NCI-H146 treated with DMSO at 0.1 percent for 48 hours (cell line): Measurements from ENCODE around the gene CTNNA1.
A peak's percentile ranks its signal among the peaks of the same experiment; 100 is the strongest.
"Not testable (repeated sequence)": the region's sequence is repeated elsewhere in the genome, so short reads cannot be mapped to it uniquely, and the experiment has no call there.

Source experiments
- DNase-seq: peaks from one replicate; lab custom pipeline; 2025; ENCODE audit not compliant: unreplicated experiment; lab: John Stamatoyannopoulos, UW

The CTNNA1 gene, protein sequence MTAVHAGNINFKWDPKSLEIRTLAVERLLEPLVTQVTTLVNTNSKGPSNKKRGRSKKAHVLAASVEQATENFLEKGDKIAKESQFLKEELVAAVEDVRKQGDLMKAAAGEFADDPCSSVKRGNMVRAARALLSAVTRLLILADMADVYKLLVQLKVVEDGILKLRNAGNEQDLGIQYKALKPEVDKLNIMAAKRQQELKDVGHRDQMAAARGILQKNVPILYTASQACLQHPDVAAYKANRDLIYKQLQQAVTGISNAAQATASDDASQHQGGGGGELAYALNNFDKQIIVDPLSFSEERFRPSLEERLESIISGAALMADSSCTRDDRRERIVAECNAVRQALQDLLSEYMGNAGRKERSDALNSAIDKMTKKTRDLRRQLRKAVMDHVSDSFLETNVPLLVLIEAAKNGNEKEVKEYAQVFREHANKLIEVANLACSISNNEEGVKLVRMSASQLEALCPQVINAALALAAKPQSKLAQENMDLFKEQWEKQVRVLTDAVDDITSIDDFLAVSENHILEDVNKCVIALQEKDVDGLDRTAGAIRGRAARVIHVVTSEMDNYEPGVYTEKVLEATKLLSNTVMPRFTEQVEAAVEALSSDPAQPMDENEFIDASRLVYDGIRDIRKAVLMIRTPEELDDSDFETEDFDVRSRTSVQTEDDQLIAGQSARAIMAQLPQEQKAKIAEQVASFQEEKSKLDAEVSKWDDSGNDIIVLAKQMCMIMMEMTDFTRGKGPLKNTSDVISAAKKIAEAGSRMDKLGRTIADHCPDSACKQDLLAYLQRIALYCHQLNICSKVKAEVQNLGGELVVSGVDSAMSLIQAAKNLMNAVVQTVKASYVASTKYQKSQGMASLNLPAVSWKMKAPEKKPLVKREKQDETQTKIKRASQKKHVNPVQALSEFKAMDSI

DNA sequence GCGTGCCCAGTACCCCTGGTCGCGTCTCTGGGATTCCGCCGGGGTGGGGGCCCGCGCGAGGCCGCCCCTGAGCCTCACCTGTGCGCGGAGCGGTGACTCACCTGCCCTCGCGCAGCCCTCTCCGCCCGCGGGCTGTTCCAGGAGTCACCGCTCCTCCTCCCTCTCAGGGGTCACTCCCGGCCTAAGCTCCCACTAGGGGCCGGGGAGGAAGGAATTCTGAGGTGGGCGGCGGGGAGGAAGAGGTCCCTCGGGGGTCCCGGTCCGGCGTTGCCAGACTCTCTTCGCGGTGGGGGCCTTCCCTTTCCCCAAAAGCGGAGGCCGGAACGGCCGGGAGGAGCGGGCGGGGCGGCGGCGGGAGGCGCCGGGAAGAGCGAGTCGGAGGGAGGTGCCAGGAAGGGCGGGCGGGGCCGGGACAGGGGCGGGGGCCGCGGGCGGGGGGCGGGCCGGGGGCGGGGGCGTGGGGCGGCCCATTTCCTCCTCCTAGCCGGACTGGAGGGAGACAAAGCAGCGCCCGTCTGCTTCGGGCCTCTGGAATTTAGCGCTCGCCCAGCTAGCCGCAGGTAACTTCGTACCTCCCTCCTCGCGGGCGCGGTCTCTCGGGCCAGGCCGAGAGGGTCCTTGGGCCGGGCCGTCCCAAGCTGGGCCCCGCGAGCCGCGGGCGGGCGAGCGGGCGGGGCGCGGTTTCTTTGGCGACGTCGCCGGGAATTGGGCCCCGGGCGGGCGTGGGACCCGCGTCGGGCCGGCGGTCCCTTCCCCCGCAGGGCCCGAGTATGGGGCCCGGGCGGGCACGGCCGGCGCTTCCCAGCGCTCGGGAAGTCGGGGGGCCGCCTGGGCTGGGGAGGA lies at the start of gene CTNNA1:
TSS of gene CTNNA1 (plus strand) at position 475 of the 843 bp plus-strand sequence. CDS start 28,500 bp downstream, outside the sequence.
- DNase-seq = peak; percentile 29

- not testable (repeated sequence) for DNase-seq
These were observed 49.4 kb upstream of the CTNNA1 start for GRCh38 chr5:138703777-138704176.

- DNase-seq = peak; percentile 30
These were observed 48.2 kb upstream of the CTNNA1 start for GRCh38 chr5:138705007-138705406.

DNA sequence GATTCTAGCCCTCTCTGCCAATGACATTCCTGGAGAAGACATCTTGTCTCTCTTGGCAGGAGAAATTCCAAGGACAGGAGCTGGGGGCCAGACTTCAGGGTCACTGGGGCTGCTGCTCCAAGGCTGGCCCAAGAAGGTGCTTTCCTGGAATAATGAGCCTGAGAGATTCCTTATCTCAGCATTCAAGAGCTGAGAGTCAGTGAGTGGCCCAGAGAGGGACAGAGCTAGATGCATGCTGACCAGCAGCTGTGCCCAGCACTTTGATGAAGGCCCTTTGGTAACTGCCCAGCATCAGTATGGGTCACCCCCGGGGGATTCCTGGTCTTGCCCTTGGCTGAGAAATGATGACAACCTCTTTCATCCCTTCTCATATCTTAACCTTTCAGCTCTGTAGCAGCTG lies 47.7 kb upstream of the CTNNA1 start:
- DNase-seq = no peak

GRCh38 chr5:138706655-138707480 lies 46.4 kb upstream of the CTNNA1 start:
- DNase-seq = no peak

DNA sequence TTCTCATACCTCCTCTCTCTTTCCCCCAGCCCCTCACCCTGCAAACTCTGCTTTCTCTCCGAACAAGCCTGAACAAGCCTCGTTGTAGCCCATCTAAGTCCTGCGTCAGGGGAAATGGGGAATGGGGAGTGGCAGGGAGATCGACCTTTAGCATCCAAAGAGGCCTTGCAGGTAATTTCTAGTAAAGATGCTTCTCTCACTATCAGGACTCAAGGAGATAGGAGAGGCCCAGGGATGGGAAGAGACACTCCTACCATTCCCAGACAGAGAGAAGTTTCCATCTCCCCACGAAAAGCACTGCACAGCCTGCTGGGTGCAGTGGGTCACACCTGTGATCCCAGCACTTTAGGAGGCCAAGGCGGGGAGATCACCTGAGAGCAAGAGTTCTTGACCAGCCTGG lies 44.4 kb upstream of the CTNNA1 start:
- no peak for DNase-seq

- no peak for DNase-seq
These were observed 44.0 kb upstream of the CTNNA1 start for GRCh38 chr5:138709202-138709601.

- no peak for DNase-seq
These were observed 42.1 kb upstream of the CTNNA1 start for GRCh38 chr5:138711087-138711486.

GRCh38 chr5:138711811-138712210 lies 41.4 kb upstream of the CTNNA1 start:
- DNase-seq = no peak

DNA sequence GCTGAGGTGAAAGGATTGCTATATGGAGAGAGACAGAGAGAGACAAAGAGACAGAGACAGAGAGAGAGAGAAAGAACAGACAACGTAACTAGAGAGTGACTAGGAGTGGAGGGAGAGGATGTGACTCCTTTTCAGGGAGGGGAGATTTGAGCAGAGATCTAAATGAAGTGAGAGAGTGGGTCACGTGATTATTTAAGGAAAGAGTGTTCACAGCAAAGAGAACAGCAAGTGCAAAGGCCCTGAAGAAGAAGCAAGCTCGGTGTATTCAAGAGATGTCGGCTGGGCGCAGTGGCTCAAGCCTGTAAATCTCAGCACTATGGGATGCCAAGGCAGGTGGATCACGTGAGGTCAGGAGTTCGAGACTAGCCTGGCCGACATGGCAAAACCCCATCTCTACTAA lies 40.9 kb upstream of the CTNNA1 start:
- no peak for DNase-seq

DNA sequence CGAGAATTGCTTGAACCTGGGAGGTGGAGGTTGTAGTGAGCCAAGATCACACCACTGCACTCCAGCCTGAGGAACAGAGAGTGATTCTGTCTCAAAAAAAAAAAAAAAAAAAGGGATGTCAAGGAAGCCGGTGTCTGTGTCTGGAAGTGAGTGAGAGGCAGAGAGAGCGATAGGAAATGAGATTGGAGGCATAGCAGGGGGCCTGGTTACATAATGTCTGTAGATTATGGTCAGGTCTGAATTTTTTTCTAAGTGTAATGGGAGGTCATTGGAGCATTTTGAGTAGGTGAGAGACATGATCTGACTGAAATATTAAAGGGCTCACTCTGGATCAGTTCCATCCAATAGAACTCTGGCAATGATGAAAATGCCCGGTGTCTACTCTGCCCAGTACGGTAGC lies 40.4 kb upstream of the CTNNA1 start:
- DNase-seq = no peak

DNA sequence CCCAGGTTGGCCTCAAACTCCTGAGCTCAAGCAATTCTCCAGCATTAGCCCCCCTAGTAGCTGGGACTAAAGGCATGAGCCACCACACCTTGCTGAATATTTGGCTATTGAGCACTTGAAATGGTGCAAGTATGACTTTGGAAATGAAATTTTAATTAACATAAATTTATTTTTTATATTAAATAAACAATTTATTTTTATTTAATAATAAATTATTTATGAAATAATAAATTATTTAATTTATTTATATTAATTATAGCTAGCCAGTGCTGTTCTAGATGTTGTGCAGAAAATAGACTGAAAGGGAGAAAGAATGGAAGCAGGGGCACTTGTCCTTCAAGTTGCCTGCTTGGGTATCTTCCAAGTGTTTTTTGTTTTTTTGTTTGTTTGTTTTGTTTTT lies 40.0 kb upstream of the CTNNA1 start:
- DNase-seq = no peak

GRCh38 chr5:138714694-138715093 lies 38.5 kb upstream of the CTNNA1 start:
- DNase-seq = no peak

DNA sequence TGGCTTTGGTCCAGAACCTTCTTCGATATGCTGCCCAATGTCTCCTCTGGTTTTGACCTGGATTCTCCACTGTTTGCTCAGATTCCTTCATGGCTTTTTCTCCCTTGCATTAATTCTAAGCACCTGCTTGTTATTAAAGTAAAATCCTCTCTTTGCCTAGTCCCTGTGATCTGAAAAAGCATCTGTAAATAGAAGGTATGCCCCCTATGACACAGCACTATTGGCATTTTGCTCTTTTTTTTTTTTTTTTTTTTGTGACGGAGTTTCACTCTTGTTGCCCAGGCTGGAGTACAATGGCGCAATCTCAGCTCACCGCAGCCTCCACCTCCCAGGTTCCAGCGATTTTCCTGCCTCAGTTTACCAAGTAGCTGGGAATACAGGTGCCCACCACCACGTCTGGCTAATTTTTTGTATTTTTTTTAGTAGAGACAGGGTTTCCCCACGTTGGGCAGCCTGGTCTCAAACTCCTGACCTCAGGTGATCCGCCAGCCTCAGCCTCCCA lies 37.2 kb upstream of the CTNNA1 start:
- not testable (repeated sequence) for DNase-seq

DNA sequence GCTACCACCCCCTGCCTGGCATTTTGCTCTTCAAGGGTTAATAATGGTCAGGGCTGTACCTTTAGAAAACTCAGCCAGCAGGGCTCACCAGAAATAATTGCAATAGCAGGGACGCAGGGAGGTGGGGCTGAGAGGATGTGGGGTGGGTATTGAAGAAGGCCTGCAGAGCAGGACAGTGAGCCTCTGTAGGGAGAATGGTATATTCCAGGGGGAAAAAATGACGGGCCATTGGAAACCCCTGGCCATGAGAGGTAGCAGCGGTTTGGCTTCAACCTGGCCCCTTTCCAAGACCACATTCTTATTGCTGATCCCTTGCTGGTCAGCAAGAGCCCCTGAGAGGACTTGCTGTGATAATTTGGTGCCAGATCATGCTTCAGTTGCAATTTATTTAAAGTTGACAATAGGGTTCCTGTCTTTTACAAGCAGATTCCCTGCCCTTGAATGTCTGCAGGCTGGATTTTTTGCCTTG lies 36.7 kb upstream of the CTNNA1 start:
- peak; percentile 95 for DNase-seq

GRCh38 chr5:138717399-138717798 lies 35.8 kb upstream of the CTNNA1 start:
- DNase-seq = no peak

DNA sequence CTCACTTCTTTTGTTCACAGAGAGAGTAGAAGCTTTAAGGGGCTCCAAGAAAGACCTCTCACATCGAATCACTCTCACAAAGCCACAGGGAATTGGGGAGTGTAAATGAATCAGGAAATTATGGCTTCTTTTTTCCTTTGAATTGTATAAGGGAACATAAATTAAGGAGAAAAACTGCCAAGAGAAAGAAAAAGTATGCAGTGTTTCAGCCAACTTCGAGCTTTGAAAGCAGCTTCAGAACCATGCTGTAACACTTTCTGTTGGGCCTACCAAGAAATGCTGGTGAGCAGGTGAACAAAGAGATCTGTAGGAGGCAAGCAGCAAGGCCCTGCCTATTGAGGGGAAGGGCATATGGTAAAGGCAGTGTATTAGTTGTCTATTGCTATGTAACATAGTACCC lies 33.4 kb upstream of the CTNNA1 start:
- no peak for DNase-seq

DNA sequence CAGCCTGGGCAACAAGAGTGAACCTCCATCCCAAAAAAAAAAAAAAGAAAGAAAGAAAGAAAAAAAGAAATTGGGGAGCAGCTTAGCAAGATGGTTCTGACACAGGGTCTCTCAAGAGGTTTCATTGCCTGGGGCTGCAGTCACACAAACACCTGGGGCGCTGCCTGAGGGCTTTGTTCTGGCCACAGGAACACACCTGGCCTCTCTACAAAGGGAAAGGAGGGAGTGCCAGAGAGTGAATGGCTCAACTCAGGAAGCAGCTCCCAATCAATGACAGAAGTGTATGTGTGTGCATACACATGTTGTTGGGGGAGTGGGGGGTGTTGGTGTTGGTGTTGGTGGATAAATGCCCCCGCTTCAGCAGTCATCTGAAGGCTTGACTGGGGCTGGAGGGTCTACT lies 32.4 kb upstream of the CTNNA1 start:
- DNase-seq = peak; percentile 83

GRCh38 chr5:138721979-138722378 lies 31.2 kb upstream of the CTNNA1 start:
- no peak for DNase-seq
